Activated CD4-positive, alpha-beta T cell treated with anti-CD3 and anti-CD28 coated beads for 1 hour (primary cell): ENCODE data around the gene TTC39A.
"Not testable (repeated sequence)": the region's sequence is repeated elsewhere in the genome, so short reads cannot be mapped to it uniquely, and the experiment has no call there.

Experiments
- DNase-seq: peaks from one replicate; pipeline ENCODE4 v3.0.0-alpha.2; 2020

Gene TTC39A

GRCh38 chr1:51336004-51336403 lies 5.6 kb upstream of the TTC39A start:
- DNase-seq = no peak

- no peak for DNase-seq
Observed at GRCh38 chr1:51331206-51332100, 1.1 kb upstream of the TTC39A start.

GRCh38 chr1:51329443-51330325 lies 678 bp downstream of the TTC39A start:
- no peak for DNase-seq

GRCh38 chr1:51328926-51329325 lies 1.4 kb downstream of the TTC39A start:
- no peak for DNase-seq

GRCh38 chr1:51328279-51328678 lies 2.1 kb downstream of the TTC39A start:
- no peak for DNase-seq

GRCh38 chr1:51327386-51327785 lies 3.0 kb downstream of the TTC39A start:
- no peak for DNase-seq

- DNase-seq = no peak
Observed at GRCh38 chr1:51326839-51327238, 3.5 kb downstream of the TTC39A start.

- no peak for DNase-seq
Observed at GRCh38 chr1:51325878-51326755, 4.2 kb downstream of the TTC39A start.

- DNase-seq = no peak
Observed at GRCh38 chr1:51325391-51325790, 5.0 kb downstream of the TTC39A start.

- DNase-seq = not testable (repeated sequence)
Observed at GRCh38 chr1:51325011-51325385, 5.4 kb downstream of the TTC39A start.

GRCh38 chr1:51324251-51325010 lies 5.9 kb downstream of the TTC39A start:
- no peak for DNase-seq

- DNase-seq = no peak
Observed at GRCh38 chr1:51323778-51324177, 6.6 kb downstream of the TTC39A start.

GRCh38 chr1:51322417-51323101 lies 7.8 kb downstream of the TTC39A start:
- no peak for DNase-seq

- DNase-seq = no peak
Observed at GRCh38 chr1:51321924-51322280, 8.5 kb downstream of the TTC39A start.

- no peak for DNase-seq
Observed at GRCh38 chr1:51320967-51321923, 9.1 kb downstream of the TTC39A start.

GRCh38 chr1:51317798-51318197 lies 12.6 kb downstream of the TTC39A start:
- no peak for DNase-seq

- DNase-seq = no peak
Observed at GRCh38 chr1:51316846-51317120, 13.6 kb downstream of the TTC39A start.

- DNase-seq = no peak
Observed at GRCh38 chr1:51316113-51316845, 14.1 kb downstream of the TTC39A start.

- DNase-seq = no peak
Observed at GRCh38 chr1:51314974-51315373, 15.4 kb downstream of the TTC39A start.
